C4-2B (cell line): ENCODE measurements around the gene GALNT16.

Source experiments
- ZFX ChIP-seq: fragments of 450-650 bp; IDR thresholded peaks from 2 replicates; pipeline ENCODE4 v1.6.1; 2017
- TF ChIP-seq, protein P1 (sequence below): fragments of 450-650 bp; conservative IDR thresholded peaks from 2 replicates; pipeline ENCODE4 v1.5.1; 2017; ENCODE audit warnings: mild to moderate bottlenecking

DNA sequence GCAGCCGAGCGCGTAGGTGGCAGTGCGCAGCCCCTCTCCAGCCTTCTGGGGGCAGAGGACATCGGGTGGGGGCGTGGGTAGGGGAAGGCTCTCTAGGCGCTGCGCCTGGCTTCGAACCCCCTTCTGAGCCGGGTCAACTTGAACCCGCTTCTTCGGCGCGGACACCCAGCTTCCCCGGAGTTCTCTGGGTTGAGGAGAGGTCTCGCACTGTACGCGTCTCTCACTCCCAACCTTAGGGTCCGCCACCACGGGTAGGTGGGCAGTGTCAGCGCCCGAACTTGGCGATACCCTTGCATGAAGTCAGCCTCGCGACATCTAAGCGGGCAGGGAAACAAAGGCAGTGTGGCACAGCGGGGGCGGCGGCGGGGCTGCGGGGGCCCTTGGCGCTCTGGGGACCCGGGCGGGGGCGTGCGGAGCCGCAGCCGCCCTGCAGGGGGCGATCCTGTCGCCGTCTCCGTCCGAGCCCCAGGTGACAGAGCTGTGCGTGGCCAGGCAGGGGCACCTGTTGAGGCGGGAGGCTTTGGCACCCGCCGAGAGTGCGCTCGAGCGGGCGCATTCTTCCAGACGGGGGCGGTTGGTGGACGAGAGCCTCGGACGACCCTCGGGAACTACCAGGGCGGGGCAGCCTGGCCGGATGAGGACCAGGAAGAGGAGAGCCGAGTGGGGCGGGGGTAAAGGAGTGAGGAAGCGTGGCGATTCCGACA is 1.1 kb downstream of the GALNT16 start:
- TF ChIP-seq, protein P1, sequence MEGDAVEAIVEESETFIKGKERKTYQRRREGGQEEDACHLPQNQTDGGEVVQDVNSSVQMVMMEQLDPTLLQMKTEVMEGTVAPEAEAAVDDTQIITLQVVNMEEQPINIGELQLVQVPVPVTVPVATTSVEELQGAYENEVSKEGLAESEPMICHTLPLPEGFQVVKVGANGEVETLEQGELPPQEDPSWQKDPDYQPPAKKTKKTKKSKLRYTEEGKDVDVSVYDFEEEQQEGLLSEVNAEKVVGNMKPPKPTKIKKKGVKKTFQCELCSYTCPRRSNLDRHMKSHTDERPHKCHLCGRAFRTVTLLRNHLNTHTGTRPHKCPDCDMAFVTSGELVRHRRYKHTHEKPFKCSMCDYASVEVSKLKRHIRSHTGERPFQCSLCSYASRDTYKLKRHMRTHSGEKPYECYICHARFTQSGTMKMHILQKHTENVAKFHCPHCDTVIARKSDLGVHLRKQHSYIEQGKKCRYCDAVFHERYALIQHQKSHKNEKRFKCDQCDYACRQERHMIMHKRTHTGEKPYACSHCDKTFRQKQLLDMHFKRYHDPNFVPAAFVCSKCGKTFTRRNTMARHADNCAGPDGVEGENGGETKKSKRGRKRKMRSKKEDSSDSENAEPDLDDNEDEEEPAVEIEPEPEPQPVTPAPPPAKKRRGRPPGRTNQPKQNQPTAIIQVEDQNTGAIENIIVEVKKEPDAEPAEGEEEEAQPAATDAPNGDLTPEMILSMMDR: peak; percentile 91
- TF ChIP-seq ZFX: no peak
